GM18870 (cell line): ENCODE measurements around the gene RGS8.
A peak's percentile ranks its signal among the peaks of the same experiment; 100 is the strongest.
"Not testable (repeated sequence)": the region's sequence is repeated elsewhere in the genome, so short reads cannot be mapped to it uniquely, and the experiment has no call there.

Experiments used
- ATAC-seq: cut with Tn5 transposase; IDR thresholded peaks from one replicate; pipeline ENCODE4 v1.9.1; 2021; ENCODE audit warnings: moderate library complexity; ENCODE audit not compliant: unreplicated experiment

RGS8 gene

GRCh38 chr1:182702826-182703524, 18.6 kb upstream of the RGS8 start:
- no peak for ATAC-seq

- no peak for ATAC-seq
These were observed 15.9 kb upstream of the RGS8 start for GRCh38 chr1:182700351-182700709.

GRCh38 chr1:182699393-182700350, 15.3 kb upstream of the RGS8 start:
- ATAC-seq: no peak

- no peak for ATAC-seq
These were observed 14.6 kb upstream of the RGS8 start for GRCh38 chr1:182698971-182699370.

- not testable (repeated sequence) for ATAC-seq
These were observed 8.8 kb upstream of the RGS8 start for GRCh38 chr1:182693139-182693538.

- ATAC-seq: no peak
These were observed 6.6 kb upstream of the RGS8 start for GRCh38 chr1:182690886-182691443.

- no peak for ATAC-seq
These were observed 4.2 kb upstream of the RGS8 start for GRCh38 chr1:182688436-182689205.

- ATAC-seq: no peak
These were observed 3.0 kb upstream of the RGS8 start for GRCh38 chr1:182687361-182687760.

- ATAC-seq: no peak
These were observed 2.1 kb upstream of the RGS8 start for GRCh38 chr1:182686446-182686845.

- ATAC-seq: no peak
These were observed 828 bp upstream of the RGS8 start for GRCh38 chr1:182685215-182685614.

- ATAC-seq: no peak
These were observed 1.4 kb downstream of the RGS8 start for GRCh38 chr1:182682898-182683501.

- ATAC-seq: no peak
These were observed 2.0 kb downstream of the RGS8 start for GRCh38 chr1:182682406-182682805.

- ATAC-seq: no peak
These were observed 2.8 kb downstream of the RGS8 start for GRCh38 chr1:182681568-182681912.

GRCh38 chr1:182680901-182681567, 3.4 kb downstream of the RGS8 start:
- no peak for ATAC-seq

GRCh38 chr1:182680408-182680807, 4.0 kb downstream of the RGS8 start:
- ATAC-seq: no peak

GRCh38 chr1:182679684-182680083, 4.7 kb downstream of the RGS8 start:
- no peak for ATAC-seq

GRCh38 chr1:182677397-182678098, 6.8 kb downstream of the RGS8 start:
- ATAC-seq: peak; percentile 93

- ATAC-seq: no peak
These were observed 8.1 kb downstream of the RGS8 start for GRCh38 chr1:182676274-182676673.

GRCh38 chr1:182674346-182675246, 9.8 kb downstream of the RGS8 start:
- no peak for ATAC-seq
